AG09309 (cell line): ENCODE data around the gene PDCD1LG2.

Experiments used
- DNase-seq: peaks from one replicate; pipeline ENCODE4 v3.0.0-alpha.2; 2010; ENCODE audit warnings: low read depth
- H3K4me3 ChIP-seq: 2 replicates; pipeline ENCODE4 v1.5.1; 2011; ENCODE audit warnings: mild to moderate bottlenecking, low read depth, low read length, moderate library complexity; ENCODE audit not compliant: control insufficient read depth
- CTCF ChIP-seq: IDR thresholded peaks from 2 replicates; pipeline ENCODE4 v1.5.1; 2011; ENCODE audit warnings: mild to moderate bottlenecking, low read depth, low read length, inconsistent platforms; ENCODE audit not compliant: insufficient read depth, control insufficient read depth; ENCODE audit errors: missing control alignments

PDCD1LG2 gene

DNA sequence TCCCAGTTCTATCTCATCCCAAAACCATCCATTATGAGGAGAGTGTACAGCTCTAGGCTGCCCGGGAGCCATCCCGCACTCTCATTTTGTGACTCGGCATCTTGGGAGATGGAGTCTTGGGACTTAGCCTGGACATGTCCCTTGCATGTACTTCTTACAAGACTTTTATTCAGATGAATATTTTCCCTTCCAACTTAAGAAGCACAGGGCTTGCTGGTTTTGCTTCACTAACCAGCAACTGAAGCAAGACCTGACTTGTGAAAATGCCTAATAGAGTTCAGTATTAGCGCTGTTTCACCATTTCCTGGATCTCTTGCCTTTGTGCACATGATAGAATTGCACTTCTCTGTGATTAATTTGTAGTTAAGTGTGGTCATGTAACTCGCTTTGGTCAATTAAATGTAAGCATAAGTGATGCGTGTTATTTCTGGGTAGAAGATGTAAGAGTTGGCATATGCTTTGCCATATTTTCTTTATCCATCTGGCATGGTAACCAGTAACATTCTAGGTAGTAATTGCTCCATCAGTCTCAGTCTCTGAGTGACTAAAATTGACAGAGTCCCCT, 55.8 kb downstream of the PDCD1LG2 start:
- TF ChIP-seq CTCF = no peak
- no peak overlapping the region for H3K4me3 ChIP-seq
- DNase-seq = no peak

GRCh38 chr9:5568868-5569267, 58.5 kb downstream of the PDCD1LG2 start:
- no peak overlapping the region for H3K4me3 ChIP-seq
- no peak for DNase-seq
- TF ChIP-seq CTCF = no peak

- H3K4me3 ChIP-seq = no peak overlapping the region
- no peak for DNase-seq
- TF ChIP-seq CTCF = no peak
These were observed 59.1 kb downstream of the PDCD1LG2 start for GRCh38 chr9:5569409-5569808.

DNA sequence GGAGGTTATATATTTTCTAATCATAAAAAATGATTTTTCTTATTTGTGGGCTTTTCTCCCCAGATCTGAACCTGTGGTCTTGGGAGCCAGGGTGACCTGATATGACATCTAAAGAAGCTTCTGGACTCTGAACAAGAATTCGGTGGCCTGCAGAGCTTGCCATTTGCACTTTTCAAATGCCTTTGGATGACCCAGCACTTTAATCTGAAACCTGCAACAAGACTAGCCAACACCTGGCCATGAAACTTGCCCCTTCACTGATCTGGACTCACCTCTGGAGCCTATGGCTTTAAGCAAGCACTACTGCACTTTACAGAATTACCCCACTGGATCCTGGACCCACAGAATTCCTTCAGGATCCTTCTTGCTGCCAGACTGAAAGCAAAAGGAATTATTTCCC, 59.6 kb downstream of the PDCD1LG2 start:
- TF ChIP-seq CTCF = no peak
- no peak overlapping the region for H3K4me3 ChIP-seq
- no peak for DNase-seq

DNA sequence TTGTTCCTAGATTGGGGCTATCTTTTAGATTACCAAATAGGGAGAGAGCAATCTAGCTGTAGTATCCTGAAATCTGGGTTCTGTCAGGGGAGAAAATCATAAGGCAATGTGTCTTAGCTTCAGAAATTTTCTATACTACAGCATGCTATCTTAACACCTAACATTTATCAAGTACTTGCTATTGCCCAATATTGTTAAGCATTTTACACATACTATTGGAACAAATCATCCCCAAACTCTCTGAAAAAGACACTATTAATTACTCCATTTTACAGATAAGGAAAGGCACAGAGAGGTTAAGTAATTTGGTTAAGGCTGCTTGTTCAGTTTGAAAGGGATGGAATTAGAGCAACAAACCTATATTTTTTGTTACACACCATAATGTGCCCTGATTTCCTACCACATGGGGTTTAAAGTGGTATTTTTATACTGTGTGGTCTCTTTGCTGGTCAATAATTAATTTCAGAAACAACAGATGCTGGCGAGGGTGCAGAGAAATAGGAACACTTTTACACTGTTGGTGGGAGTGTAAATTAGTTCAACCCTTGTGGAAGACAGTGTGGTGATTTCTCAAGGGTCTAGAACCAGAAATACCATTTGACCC, 61.4 kb downstream of the PDCD1LG2 start:
- no peak overlapping the region for H3K4me3 ChIP-seq
- DNase-seq = no peak
- TF ChIP-seq CTCF = no peak

GRCh38 chr9:5574097-5574496, 63.8 kb downstream of the PDCD1LG2 start:
- TF ChIP-seq CTCF = no peak
- no peak overlapping the region for H3K4me3 ChIP-seq
- DNase-seq = no peak
